ENCODE measurements around the gene KDM4F. TPM values are rescaled to one million over a fixed set of nuclear protein-coding genes. Genes with fewer than 3 reads are reported as not detected.

Gene KDM4F
- total RNA-seq, 4 donors from 2014 or later: not detected

DNA sequence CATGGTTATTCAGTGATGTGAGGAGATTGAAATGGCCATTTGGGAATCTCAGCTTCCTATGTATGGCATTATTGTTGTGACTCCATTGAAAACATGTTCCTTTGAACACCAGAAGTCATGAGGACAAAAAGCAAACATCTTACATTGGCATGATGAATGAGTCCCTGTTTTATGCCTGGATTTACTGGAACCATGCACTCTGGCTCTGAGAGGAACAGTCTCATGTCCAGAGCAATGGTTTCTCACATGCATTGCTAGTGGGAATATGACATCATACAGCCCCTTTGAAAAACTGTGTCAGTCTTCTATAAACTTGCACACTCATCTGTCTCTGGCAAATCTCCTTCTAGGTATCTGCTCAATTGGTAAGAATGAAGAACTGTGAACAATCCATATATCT is 3.4 kb upstream of the KDM4F start:
- no peaks in the 10 kb centered on the region for H3K36me3 ChIP-seq
- H3K4me1 ChIP-seq: no peaks in the 10 kb centered on the region
- no peaks in the 10 kb centered on the region for H3K9me3 ChIP-seq
- no peak overlapping the region for H3K27ac ChIP-seq
- DNase-seq (no peak), ATAC-seq (no peak)
- TF ChIP-seq, protein P1, sequence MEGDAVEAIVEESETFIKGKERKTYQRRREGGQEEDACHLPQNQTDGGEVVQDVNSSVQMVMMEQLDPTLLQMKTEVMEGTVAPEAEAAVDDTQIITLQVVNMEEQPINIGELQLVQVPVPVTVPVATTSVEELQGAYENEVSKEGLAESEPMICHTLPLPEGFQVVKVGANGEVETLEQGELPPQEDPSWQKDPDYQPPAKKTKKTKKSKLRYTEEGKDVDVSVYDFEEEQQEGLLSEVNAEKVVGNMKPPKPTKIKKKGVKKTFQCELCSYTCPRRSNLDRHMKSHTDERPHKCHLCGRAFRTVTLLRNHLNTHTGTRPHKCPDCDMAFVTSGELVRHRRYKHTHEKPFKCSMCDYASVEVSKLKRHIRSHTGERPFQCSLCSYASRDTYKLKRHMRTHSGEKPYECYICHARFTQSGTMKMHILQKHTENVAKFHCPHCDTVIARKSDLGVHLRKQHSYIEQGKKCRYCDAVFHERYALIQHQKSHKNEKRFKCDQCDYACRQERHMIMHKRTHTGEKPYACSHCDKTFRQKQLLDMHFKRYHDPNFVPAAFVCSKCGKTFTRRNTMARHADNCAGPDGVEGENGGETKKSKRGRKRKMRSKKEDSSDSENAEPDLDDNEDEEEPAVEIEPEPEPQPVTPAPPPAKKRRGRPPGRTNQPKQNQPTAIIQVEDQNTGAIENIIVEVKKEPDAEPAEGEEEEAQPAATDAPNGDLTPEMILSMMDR (IDR thresholded peaks at IDR 0.05 in 4 of 5, conservative IDR thresholded peaks at IDR 0.05 in 1 of 5): no peak
- TF ChIP-seq POLR2A (IDR thresholded peaks at IDR 0.05): no peak
- peaks cover 0 to 4% (median 0%) of the 10 kb centered on the region in 3 donors for H3K27me3 ChIP-seq
- intact Hi-C loops (cut with DNase I; ENCODE audit: low total_unique reads): no loop called here
- in situ Hi-C loops (cut with MboI; ENCODE audit: low sequenced_read_pairs in 4 of 4): no loop called here
- no peak overlapping the region for H3K4me3 ChIP-seq

DNA sequence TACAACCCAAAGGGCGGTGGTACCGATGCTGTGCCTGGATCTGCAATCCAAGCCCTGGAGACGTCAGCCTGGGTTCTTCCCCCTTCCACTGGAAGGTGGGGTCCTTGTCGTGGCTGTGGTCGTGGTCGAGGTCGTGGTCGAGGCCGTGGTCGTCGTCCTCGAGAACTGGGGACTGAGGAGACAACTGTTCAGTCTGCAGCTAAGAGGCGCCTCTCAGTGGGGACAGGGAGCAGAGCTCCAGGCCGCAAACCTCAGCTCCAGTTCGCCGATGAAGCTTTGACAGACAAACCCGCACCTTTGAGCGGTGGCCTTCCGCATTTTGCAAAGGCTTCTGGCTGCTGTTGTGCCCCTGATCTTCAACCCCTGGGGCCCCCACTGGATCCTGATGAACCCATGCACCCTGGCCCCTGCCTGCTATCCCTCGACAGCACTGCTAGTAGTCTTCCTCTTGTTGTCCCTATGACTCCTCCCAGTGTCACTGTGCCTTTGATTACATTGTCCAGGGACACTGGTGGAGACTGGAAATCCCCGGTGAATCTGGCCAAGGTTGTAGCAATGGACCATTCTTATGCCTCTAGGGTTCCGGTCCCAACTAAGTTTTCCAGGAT is 1.5 kb downstream of the KDM4F start:
- intact Hi-C loops (cut with DNase I; ENCODE audit: low total_unique reads): no loop called here
- Histone ChIP-seq H3K9me3 (no peaks in the 10 kb centered on the region), H3K4me1 (no peaks in the 10 kb centered on the region), H3K4me3 (no peak overlapping the region), H3K27ac (no peak overlapping the region), H3K36me3 (no peaks in the 10 kb centered on the region), H3K27me3 (no peaks in the 10 kb centered on the region)
- no peak for TF ChIP-seq POLR2A (IDR thresholded peaks at IDR 0.05)
- TF ChIP-seq, protein P1 (IDR thresholded peaks at IDR 0.05 in 4 of 5, conservative IDR thresholded peaks at IDR 0.05 in 1 of 5): no peak
- DNase-seq (no peak), ATAC-seq (no peak)
- in situ Hi-C loops (cut with MboI; ENCODE audit: low sequenced_read_pairs in 4 of 4): loop anchor here in 1 of 4 donors (25.0 kb wide), 1 partner anchor 187 kb away; the partner anchor contains the start of gene SESN3

DNA sequence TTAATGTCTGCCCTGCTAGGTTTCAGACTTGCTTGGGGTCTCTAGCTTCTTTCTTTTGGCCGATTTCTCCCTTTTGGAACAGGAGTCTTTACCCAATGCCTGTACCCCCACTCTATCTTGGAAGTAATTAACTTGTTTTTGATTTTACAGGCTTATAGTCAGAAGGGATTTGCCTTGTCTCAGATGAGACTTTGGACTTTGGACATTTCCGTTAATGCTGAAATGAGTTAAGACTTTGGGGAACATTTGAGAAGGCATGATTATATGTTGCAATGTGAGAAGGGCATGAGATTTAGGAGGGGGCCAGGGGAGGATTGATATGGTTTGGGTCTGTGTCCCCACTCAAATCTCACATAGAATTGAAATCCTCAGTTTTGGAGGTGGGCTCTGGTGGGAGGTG is 5.1 kb downstream of the KDM4F start:
- intact Hi-C loops (cut with DNase I; ENCODE audit: low total_unique reads): no loop called here
- TF ChIP-seq, protein P1 (IDR thresholded peaks at IDR 0.05 in 4 of 5, conservative IDR thresholded peaks at IDR 0.05 in 1 of 5): no peak
- TF ChIP-seq POLR2A (IDR thresholded peaks at IDR 0.05): no peak

DNA sequence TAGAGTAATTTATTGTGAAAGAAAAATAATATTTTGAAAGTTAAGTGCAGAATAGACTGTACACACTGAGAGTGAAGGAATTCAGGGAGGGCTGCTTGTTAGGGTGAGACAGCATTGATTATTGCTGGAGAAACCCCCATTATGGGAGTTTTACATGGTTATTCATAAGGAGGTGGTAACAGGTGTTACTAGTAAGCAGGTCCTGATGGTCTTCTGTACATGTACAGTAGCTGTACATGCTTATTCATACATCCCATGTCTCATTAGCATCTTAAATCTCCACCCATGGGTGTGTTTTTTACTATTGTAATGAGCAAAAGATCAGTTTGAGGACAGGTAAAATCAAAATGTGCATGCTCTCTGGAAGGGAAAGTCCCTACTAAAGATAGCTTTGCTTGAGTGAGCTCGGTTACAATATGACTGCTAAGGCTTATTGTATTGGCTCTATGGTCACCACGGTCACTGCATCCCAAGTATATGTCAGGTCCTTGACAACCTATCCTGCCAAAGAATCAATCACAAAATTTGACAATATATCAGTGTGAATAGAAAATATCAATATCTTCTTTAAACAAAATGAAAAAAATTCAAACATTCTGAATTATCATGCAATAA is 6.2 kb downstream of the KDM4F start:
- TF ChIP-seq, protein P1 (IDR thresholded peaks at IDR 0.05 in 4 of 5, conservative IDR thresholded peaks at IDR 0.05 in 1 of 5): no peak
- no peak for TF ChIP-seq POLR2A (IDR thresholded peaks at IDR 0.05)
- H3K27ac ChIP-seq: no peak overlapping the region
- DNase-seq (no peak), ATAC-seq (no peak)
- in situ Hi-C loops (cut with MboI; ENCODE audit: low sequenced_read_pairs in 4 of 4): loop anchor here in 1 of 4 donors (25.0 kb wide), 1 partner anchor 182 kb away; the partner anchor contains the start of gene SESN3
- H3K4me3 ChIP-seq: no peak overlapping the region
- intact Hi-C loops (cut with DNase I; ENCODE audit: low total_unique reads): no loop called here
- H3K27me3 ChIP-seq: no peaks in the 10 kb centered on the region
- H3K36me3 ChIP-seq: no peaks in the 10 kb centered on the region
- no peaks in the 10 kb centered on the region for H3K9me3 ChIP-seq
- H3K4me1 ChIP-seq: no peaks in the 10 kb centered on the region

More for the DNA sequence above, 5.1 kb downstream of the KDM4F start:
- Histone ChIP-seq H3K36me3 (no peaks in the 10 kb centered on the region), H3K9me3 (no peaks in the 10 kb centered on the region), H3K27ac (no peak overlapping the region), H3K27me3 (no peaks in the 10 kb centered on the region), H3K4me3 (no peak overlapping the region), H3K4me1 (no peaks in the 10 kb centered on the region)
- in situ Hi-C loops (cut with MboI; ENCODE audit: low sequenced_read_pairs in 4 of 4): loop anchor here in 1 of 4 donors (25.0 kb wide), 1 partner anchor 183 kb away; the partner anchor contains the start of gene SESN3
- ATAC-seq (no peak), DNase-seq (no peak)
